Activated naive CD8-positive, alpha-beta T cell (primary cell): ENCODE measurements around the gene CD82.
A peak's percentile ranks its signal among the peaks of the same experiment; 100 is the strongest.

Experiments
- H3K27ac Mint-ChIP-seq: one replicate; pipeline ENCODE4 v1.8.0; 2021; ENCODE audit warnings: mixed read lengths
- H3K27me3 Mint-ChIP-seq: one replicate; pipeline ENCODE4 v1.8.0; 2021; ENCODE audit warnings: mixed read lengths
- H3K36me3 Mint-ChIP-seq: one replicate; pipeline ENCODE4 v1.8.0; 2021; ENCODE audit warnings: mixed read lengths
- H3K4me1 Mint-ChIP-seq: one replicate; pipeline ENCODE4 v1.8.0; 2021; ENCODE audit warnings: low read depth, mixed read lengths
- H3K4me3 Mint-ChIP-seq: one replicate; pipeline ENCODE4 v1.8.0; 2021; ENCODE audit warnings: mild to moderate bottlenecking, mixed read lengths
- H3K9me3 Mint-ChIP-seq: one replicate; pipeline ENCODE4 v1.8.0; 2021; ENCODE audit warnings: low read depth, mixed read lengths

Gene CD82

DNA sequence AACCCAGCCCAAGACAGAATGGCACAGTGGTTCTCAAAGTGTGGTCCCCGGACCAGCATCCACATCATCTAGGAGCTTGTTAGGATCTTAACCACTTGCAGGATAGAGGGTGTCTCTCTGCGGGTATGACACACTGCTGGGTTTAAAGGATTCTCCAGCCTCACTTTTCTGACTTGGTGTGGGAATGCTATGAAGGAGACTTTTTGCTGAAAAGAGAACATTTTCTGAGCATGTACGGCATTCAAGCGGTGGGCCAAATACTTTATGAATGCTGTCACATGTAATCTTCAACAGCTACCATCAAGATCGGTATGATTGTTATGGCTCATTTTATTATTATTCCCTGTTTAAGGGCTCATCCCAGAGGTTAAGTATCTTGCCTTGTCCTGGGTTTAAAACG lies 1.8 kb upstream of the CD82 start:
- peaks cover 55% of the 10 kb centered on the region for H3K4me1 Mint-ChIP-seq
- no peak overlapping the region for H3K27ac Mint-ChIP-seq
- no peaks in the 10 kb centered on the region for H3K9me3 Mint-ChIP-seq
- H3K4me3 Mint-ChIP-seq, result no peak overlapping the region
- peaks cover 13% of the 10 kb centered on the region for H3K36me3 Mint-ChIP-seq
- no peaks in the 10 kb centered on the region for H3K27me3 Mint-ChIP-seq

DNA sequence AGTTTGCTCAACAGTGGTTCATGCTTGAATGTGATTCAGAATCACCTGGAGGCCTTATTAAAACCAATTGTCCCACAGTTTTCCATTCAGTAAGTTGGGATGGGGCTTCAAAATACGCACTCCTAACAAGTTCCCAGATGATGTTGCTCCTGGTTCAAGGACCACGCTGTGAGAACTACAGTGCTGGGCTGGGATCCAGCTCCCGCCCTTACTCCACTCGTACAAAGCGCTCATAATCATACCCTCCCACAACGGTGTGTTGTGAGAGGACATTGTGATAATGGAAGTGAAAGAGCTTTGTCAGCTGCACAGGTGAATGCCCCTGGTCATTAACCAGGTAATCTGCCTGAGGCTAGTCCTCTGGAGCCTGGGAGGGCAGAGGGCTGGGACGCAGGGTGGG lies 1.3 kb upstream of the CD82 start:
- peak overlapping the region; percentile 97 for H3K4me3 Mint-ChIP-seq
- H3K9me3 Mint-ChIP-seq, result no peaks in the 10 kb centered on the region
- peaks cover 57% of the 10 kb centered on the region for H3K4me1 Mint-ChIP-seq
- no peaks in the 10 kb centered on the region for H3K27me3 Mint-ChIP-seq
- no peak overlapping the region for H3K27ac Mint-ChIP-seq
- peaks cover 13% of the 10 kb centered on the region for H3K36me3 Mint-ChIP-seq

DNA sequence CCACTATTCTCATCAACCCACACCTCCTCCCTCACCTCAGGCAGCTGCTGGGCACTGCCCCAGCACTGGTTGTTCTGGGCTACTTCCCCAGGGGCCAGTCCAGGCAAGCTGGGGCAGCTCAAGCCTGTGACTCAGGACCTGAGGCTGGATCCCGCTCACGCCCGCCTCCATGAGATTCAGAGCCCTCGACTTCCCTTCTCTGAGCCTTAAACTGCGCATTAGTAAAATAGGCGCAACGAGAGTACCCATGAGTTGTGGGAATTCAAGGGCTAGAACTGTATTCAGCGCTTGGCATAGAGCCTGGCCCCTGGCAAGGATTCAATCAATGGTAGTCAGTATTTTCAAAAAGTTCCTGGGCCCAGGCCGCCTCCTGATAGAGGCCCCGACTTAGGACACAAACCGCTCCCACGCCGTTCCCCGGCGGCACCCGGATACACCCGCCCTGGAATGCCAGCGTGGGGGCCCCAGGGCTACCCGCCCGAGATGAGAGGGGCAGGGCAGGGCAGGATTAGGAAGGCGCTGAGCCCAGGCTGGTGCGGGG lies 723 bp upstream of the CD82 start:
- Mint-ChIP-seq H3K36me3 (peaks cover 13% of the 10 kb centered on the region), H3K4me3 (peak overlapping the region; percentile 97), H3K9me3 (no peaks in the 10 kb centered on the region), H3K4me1 (peaks cover 59% of the 10 kb centered on the region), H3K27me3 (no peaks in the 10 kb centered on the region), H3K27ac (no peak overlapping the region)

DNA sequence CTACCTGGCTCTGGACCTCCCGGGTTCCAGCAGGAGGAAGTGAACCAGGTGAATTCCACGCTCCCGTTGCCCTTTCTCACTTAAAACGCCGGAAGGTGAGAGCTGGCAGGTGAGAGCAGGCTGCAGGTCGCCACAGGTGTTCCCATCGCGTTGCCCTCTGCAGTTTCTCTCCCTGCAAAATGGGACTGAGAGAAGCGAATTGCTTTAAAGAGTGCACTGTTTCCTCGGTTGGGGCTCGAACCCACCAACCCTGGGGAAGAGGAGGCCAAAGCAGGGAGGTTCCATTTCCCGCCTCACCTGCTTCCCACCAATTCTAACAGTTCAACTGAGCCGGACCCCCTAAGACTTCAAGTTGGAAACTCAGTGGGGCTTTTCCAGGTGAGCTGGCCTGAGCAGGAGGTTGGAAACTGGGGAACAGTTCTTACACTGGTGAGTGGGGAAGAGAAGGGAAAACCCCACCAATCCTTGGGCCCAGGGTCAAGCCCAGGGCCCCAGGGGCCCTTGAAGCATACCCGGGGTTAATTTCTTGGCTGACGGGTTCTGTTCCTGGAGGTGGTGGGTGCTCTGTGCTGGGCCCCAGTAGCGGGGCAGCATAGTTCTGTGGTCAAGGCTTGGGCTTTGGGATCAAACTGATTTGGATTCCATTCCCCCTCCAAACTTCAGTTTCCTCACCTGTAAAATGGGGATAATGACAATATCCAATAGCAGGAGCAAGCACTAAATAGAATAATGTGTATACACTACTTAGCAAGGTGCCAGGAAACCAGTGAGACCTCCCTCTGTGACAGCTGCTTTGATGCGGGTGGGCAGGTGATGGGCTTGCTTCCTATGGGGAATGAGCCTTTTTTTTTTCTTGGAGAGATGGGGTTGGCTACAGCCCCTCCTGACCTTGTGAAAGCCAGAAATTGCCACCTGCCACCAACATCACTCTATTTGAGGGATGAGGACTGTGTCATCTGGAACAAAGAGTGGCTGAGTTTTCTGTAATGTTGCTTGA lies 788 bp downstream of the CD82 start:
- Mint-ChIP-seq H3K27ac (peak overlapping the region; percentile 94), H3K36me3 (peaks cover 18% of the 10 kb centered on the region)

DNA sequence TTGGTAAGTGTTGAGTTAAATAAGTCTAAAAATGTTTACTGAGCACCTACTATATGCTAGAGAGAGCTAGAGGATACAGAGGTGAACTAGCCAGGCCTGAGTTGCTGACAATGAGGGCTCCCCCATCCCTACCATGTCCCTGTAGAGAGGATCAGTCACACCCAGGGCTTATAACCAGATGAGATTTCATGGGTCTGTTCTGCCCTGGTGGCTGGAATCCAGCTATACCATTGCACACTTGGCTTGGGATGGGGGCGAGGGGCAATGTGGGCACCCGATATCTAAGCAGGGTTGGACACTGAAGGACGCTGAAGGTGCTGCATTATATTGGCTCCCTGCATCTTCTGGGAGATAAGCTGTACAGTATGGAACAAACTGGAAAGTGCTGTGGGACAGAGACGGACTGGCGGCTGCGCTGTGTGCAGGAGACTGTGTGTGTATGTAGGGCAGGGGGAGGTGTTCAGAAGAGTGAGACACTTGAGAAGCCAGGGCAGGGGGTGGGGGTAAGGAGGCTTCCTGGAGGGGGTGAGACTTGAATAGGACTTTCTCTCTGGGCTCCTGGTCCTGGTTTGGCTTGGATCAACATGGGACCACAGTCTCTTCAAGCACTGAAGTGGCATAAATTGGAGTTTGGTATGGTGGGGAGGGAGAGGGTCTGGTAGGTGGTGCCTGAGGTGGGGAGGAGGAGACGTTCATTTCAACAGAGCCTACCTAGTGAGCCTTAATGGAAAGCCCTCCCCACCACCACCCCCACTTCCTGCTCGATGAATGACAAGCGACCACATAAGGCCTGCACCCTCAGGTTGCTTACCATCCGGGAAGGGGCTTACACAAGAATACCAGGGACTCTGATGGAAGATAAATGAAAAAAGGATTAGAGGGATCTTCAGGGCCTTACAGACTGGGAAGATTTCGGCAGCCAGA lies 1.8 kb downstream of the CD82 start:
- Mint-ChIP-seq H3K9me3 (no peaks in the 10 kb centered on the region), H3K27me3 (no peaks in the 10 kb centered on the region), H3K36me3 (peaks cover 19% of the 10 kb centered on the region), H3K27ac (peak overlapping the region; percentile 94), H3K4me3 (peak overlapping the region; percentile 97), H3K4me1 (peaks cover 67% of the 10 kb centered on the region)

More for the DNA sequence above, 788 bp downstream of the CD82 start:
- Mint-ChIP-seq H3K4me3 (peak overlapping the region; percentile 97), H3K4me1 (peaks cover 62% of the 10 kb centered on the region), H3K27me3 (no peaks in the 10 kb centered on the region), H3K9me3 (no peaks in the 10 kb centered on the region)

DNA sequence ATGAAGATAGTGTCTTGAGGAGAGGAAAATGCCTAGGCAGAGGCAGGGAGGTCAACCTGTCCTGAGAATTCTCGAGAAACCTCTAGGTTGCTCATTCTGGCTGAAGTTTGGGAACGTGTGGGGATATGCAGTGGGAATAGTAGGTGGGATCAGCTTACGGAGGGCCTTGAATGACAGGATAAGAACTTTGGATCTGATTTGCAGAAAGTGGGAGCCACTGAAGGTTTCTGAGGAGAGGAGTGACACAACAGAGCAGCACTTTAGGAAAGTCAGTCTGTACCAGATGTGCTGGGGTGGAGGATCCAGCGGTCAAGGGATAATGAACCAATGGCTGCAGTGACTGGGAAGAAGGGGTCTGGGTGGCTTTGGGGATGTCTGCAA lies 2.4 kb downstream of the CD82 start:
- peaks cover 25% of the 10 kb centered on the region for H3K36me3 Mint-ChIP-seq
- peak overlapping the region; percentile 94 for H3K27ac Mint-ChIP-seq
- no peaks in the 10 kb centered on the region for H3K9me3 Mint-ChIP-seq
- H3K27me3 Mint-ChIP-seq, result no peaks in the 10 kb centered on the region
- H3K4me1 Mint-ChIP-seq, result peaks cover 73% of the 10 kb centered on the region
- peak overlapping the region; percentile 97 for H3K4me3 Mint-ChIP-seq

DNA sequence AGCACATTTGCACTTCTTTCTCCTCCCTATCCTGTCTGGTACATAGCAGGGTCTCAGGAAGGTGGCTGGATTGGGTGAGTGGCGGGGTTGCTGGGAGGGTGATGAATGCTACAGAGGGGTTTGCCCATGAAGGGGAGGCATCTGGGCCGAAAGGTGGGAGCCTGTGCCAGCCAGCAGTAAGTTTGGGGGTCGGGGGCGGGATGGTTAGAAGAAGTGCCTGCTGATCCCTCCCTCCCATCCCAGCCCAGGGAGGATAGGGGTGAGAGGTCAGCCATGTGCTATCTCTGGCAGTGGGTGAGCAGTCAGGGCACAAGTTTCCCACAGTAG lies 2.8 kb downstream of the CD82 start:
- no peaks in the 10 kb centered on the region for H3K9me3 Mint-ChIP-seq
- peak overlapping the region; percentile 97 for H3K4me3 Mint-ChIP-seq
- H3K27ac Mint-ChIP-seq, result peak overlapping the region; percentile 94
- peaks cover 25% of the 10 kb centered on the region for H3K36me3 Mint-ChIP-seq
- no peaks in the 10 kb centered on the region for H3K27me3 Mint-ChIP-seq
- H3K4me1 Mint-ChIP-seq, result peaks cover 77% of the 10 kb centered on the region

DNA sequence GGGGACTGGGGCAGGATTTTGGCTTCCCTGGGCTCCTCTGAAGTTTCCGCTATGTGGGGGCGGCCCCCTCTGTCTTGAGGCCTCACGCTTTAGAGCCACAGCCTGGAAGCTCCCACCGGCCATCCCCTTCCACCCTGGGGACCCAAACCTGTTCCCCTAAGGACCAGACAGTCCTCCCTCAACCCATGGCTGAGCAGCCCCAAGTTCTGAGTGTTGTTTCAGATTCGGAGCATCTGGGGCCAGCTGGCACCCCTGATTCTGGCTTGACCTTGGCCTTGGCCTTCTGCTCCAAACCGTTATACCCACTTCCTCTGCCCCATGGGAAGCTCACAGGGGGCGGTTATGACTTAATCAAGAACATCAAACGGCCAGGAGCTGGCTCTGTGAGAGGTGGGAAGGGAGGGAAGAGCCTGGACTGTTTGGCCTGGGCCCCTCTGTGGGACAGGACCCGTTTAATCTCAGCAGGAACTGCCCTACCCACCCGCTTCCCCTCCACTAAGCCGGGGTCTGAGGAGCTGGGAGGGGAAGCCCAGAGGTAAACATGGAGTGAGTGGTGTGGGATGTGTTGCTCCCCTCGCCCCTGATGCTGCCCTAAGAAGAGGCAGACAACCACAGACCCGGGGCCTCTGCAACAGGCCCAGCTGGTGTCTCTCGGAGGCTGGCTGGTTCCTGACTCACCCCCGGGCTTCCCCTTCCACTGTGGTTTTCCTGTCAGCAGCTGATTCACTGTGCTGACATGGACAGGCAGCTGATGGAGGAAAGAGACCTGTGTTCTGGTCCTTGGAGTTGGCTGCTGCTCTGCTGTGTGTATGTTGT lies 3.4 kb downstream of the CD82 start:
- no peaks in the 10 kb centered on the region for H3K27me3 Mint-ChIP-seq
- peaks cover 25% of the 10 kb centered on the region for H3K36me3 Mint-ChIP-seq
- peak overlapping the region; percentile 94 for H3K27ac Mint-ChIP-seq
- H3K4me3 Mint-ChIP-seq, result peak overlapping the region; percentile 97
- H3K9me3 Mint-ChIP-seq, result no peaks in the 10 kb centered on the region
- peaks cover 79% of the 10 kb centered on the region for H3K4me1 Mint-ChIP-seq

DNA sequence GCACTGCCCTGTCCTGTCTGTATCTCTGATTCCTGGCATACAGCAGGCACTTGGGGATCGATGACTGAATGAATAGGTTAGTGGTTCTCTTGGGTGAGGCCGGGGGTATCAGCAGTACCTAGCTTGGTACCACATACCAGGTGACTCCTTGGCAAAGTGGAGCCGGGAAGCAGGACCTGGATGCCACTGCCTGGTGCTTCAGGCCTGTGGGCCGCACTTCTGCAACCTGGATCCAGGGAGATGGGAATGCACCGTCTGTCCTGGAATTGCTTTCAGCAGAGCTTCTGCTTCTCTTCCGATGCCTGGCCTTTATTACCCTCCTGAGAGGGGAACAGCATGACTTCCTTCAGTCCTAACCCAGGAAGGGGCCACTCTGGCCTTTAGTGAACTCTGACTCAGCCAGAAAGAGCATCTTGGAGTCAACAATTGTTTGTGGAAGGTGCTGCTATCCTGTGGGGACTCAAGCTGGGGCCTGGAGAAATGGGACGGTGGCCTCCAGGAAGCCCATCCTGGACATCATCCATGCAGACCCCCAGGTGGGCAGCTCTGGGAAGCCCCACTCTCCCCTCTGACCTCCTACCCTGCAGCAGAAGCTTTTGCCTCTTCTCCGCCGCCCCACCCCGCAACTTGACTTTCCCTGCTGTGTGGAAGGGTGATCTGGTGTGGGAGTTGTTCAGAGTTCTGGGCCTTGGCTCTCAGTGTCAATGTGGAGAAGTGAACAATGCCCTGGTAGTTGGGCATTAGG lies 5.1 kb downstream of the CD82 start:
- Mint-ChIP-seq H3K4me1 (peaks cover 88% of the 10 kb centered on the region), H3K27me3 (no peaks in the 10 kb centered on the region), H3K36me3 (peaks cover 25% of the 10 kb centered on the region), H3K27ac (peak overlapping the region; percentile 94), H3K9me3 (no peaks in the 10 kb centered on the region), H3K4me3 (peak overlapping the region; percentile 97)

DNA sequence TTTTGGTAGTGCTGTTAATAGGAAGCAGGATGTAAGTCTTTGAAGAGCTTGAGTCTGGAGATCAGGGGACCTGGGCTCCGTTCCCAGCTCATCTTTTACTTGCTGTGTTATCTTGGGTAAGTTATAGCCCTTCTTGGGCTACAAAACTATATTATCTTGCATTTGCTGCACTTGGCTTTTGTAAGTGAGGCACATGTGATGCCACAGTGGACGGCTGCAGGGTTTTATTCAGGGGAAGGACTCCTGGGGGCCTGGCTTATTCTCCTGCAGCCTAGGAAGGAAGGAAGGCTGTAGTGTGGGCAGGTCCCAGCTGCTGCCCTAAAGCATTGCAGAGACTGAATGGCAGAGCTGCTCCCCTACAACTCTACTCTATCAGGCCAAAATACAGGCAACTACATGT lies 6.4 kb downstream of the CD82 start:
- Mint-ChIP-seq H3K4me1 (peaks cover 97% of the 10 kb centered on the region), H3K4me3 (peak overlapping the region; percentile 97)

DNA sequence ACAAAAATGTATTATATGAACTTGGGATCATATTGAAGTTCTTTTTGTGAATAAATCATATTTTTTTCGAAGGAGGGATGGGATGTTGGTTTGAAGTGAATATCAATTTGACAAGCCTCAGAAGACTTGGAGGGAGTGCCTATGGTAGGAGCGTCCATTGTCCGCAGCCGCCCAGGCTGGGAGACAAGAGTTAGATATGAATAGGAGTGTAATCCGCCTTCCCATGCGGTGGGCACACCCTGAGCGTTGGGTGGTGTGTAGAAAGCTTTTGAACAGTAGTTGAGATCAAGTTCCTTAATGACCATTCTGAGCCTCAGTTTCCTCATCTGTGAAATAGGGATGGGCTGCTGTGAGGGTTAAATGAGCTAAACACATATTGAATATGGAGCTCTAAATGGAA lies 7.0 kb downstream of the CD82 start:
- Mint-ChIP-seq H3K27ac (peak overlapping the region; percentile 95), H3K4me1 (peaks cover 97% of the 10 kb centered on the region), H3K36me3 (peaks cover 26% of the 10 kb centered on the region), H3K4me3 (peak overlapping the region; percentile 97), H3K9me3 (no peaks in the 10 kb centered on the region), H3K27me3 (no peaks in the 10 kb centered on the region)

More for the DNA sequence above, 6.4 kb downstream of the CD82 start:
- Mint-ChIP-seq H3K27ac (peak overlapping the region; percentile 95), H3K27me3 (no peaks in the 10 kb centered on the region), H3K9me3 (no peaks in the 10 kb centered on the region), H3K36me3 (peaks cover 31% of the 10 kb centered on the region)

DNA sequence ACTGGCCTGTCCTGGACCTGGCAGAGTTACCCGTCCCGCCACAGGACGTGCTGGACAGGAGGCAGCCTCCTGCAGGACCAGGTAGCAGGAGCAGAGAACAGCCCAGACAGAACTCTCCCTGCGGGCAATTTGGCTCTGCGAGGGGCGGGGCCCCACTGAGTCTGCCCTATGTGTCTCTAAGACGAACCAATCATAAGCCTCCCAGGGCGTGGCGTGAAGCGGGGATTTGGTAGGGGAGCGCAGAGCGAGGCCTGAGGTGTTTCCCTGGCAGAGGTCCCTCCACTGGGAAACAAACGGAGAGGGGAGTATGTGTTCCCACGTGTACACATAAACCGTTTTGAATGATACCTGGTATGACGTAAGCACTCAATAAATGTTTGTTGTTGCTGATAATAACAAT lies 7.4 kb downstream of the CD82 start:
- Mint-ChIP-seq H3K27me3 (no peaks in the 10 kb centered on the region), H3K4me1 (peaks cover 96% of the 10 kb centered on the region), H3K36me3 (peaks cover 21% of the 10 kb centered on the region), H3K27ac (peak overlapping the region; percentile 95), H3K9me3 (no peaks in the 10 kb centered on the region), H3K4me3 (peak overlapping the region; percentile 97)

DNA sequence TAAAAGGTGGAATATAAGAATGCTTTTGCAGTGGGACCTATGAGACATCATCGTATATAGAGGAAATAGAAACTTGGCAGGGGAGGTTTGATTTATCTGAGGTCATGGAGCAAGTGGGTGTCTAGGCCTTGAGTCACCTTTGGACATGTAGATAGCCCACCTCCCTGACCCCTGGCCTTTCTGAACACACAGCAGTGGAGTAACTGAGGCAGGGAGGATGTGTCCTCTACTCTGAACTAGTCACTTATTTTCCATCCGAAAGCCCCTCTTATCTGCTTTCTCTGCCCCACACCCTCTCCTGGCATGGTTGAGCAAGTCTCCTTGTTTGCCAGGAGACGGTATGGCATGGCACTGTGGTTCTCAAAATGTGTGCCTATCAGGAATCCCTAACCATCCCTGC lies 7.9 kb downstream of the CD82 start:
- Mint-ChIP-seq H3K36me3 (peaks cover 18% of the 10 kb centered on the region), H3K27ac (peak overlapping the region; percentile 95), H3K4me3 (peak overlapping the region; percentile 97), H3K27me3 (no peaks in the 10 kb centered on the region), H3K4me1 (peaks cover 94% of the 10 kb centered on the region), H3K9me3 (no peaks in the 10 kb centered on the region)
